Measurements from ENCODE around the gene ARAP1. TPM values are rescaled to one million over a fixed set of nuclear protein-coding genes. Genes with fewer than 3 reads are reported as not detected.

ARAP1 gene
- total RNA-seq, 1 donor from 2014 or later: 31.0 TPM

Other genes starting within 250 kb of the ARAP1 start
- 6.0 TPM for gene PDE2A, start 78.0 kb downstream of the ARAP1 start, total RNA-seq
- 68.8 TPM for gene STARD10, start 41.6 kb upstream of the ARAP1 start, total RNA-seq
- 16.1 TPM for gene ATG16L2, start 62.0 kb upstream of the ARAP1 start, total RNA-seq